Right ventricle myocardium inferior (tissue), 1 donor: ENCODE results near the gene FST. TPM values are rescaled to one million over a fixed set of nuclear protein-coding genes. Genes with fewer than 3 reads are reported as not detected.
A peak's percentile ranks its signal among the peaks of the same experiment; 100 is the strongest.

ENCODE experiments used
- ATAC-seq: fragments of 200-7000 bp; cut with Tn5 transposase; one replicate; pipeline ENCODE4 v1.9.1; 2020; ENCODE audit warnings: mild to moderate bottlenecking, moderate library complexity
- DNase-seq: peaks from one replicate; pipeline ENCODE4 v3.0.0; 2021; ENCODE audit errors: missing footprints
- intact Hi-C: fragments of 100-400 bp; cut with DNase I; formaldehyde crosslinking; loops from one replicate; pipeline ENCODE4 v1.11.0; 2022
- long read RNA-seq: library from polyadenylated mRNA; unstranded; transcript quantifications from one replicate; pipeline ENCODE4 v2.0.0, GENCODE V29; 2021
- total RNA-seq: library from RNA; stranded (reverse); fragmentation: NEBNext Ultra II Directional; extraction: Animal tissue kit (Norgen Biotek cat#: 25700); gene quantifications from one replicate; pipeline ENCODE4 v1.2.1, GENCODE V29; 2021
- donor health status: DM: no; HTN: yes; CAD: no; lungs with severe emphysema.

The FST gene, protein sequence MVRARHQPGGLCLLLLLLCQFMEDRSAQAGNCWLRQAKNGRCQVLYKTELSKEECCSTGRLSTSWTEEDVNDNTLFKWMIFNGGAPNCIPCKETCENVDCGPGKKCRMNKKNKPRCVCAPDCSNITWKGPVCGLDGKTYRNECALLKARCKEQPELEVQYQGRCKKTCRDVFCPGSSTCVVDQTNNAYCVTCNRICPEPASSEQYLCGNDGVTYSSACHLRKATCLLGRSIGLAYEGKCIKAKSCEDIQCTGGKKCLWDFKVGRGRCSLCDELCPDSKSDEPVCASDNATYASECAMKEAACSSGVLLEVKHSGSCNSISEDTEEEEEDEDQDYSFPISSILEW
- total RNA-seq: 10.6 TPM
- long read RNA-seq, partial matches to known transcripts: 0 of 10 reads
- long read RNA-seq, other reads (novel, unspliced or antisense): 8 of 10 reads

DNA sequence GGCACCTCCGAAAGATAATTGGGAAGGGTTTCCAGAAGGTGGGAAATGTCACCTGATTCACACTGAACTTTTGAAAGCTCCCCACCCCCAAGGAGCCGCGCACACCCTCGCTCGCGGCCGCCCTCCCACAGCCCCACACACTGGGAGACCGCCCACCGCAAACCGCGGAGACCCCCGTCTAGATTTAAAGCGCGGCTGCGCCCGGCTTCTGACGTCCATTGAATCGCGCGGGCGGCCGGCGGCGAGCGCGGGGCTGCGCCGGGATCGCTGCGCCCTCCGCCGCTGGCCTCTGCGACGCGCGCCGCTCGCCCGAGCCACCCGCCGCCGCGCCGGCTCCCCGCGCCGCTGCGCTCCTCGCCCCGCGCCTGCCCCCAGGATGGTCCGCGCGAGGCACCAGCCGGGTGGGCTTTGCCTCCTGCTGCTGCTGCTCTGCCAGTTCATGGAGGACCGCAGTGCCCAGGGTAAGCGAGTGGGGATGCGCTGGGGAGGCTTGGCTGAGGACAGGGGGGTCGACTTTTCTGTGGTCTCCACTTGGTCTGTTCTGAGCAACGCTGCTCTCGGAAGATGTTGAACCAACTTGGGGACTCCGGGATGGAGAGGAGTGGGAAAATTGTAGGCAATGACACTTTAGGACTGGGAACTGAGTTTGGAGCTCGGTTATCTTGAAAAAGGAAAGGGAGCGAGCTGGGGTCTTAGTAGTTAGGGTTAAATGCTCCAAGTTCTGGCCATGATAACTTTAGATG is at the start of gene FST:
FST (plus strand) TSS at position 214 of the 743 bp plus-strand sequence; CDS start at position 377, 163 bp downstream.
- peak; percentile 14 for ATAC-seq
- intact Hi-C loops: loop anchor here (2.0 kb wide), 1 partner anchor 390 kb away; no protein-coding TSS in a partner anchor
- peak; percentile 65 for DNase-seq

DNA sequence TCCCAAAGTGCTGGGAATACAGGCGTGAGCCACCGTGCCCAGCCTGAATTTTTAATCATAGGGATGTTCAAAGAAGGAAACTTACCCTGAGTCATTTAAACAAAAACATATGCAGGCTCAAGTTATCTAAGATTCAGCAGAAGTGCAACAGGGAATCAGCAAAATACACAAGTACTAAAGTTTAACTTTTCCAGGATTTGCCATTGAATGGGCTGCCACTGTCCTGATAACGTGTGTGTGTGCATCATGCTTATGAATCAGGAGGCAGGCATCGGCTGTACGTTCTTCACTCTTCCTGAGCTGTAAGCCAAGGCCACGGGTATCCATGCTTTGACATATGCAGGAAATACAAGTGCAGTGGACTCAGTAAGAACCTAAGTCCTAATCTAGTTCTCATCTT is 48.8 kb upstream of the FST start:
- intact Hi-C loops: loop anchor here (10.0 kb wide), 1 partner anchor 167 kb away; no protein-coding TSS in a partner anchor
- DNase-seq (no peak), ATAC-seq (no peak)

DNA sequence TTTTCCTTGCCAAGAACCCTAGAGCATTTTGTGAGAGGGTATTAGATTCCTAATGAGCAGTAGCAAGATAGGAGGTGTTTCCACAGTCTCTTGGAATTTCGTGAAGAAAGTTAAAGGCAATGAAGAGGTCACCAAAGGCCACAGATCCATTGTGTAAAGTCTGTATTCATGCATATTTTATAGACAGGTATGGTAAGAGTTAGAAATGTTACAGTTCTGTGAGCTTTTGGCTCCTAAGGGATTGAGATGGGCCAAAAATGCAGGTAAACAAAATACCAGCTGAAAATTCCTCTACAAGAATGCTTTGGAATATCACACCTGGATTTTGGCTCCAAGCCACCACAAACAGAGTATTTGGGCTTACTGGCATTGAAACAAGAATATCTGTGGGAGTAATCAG is 47.4 kb upstream of the FST start:
- intact Hi-C loops: loop anchor here (10.0 kb wide), 1 partner anchor 168 kb away; no protein-coding TSS in a partner anchor
- no peak for DNase-seq
- no peak for ATAC-seq

DNA sequence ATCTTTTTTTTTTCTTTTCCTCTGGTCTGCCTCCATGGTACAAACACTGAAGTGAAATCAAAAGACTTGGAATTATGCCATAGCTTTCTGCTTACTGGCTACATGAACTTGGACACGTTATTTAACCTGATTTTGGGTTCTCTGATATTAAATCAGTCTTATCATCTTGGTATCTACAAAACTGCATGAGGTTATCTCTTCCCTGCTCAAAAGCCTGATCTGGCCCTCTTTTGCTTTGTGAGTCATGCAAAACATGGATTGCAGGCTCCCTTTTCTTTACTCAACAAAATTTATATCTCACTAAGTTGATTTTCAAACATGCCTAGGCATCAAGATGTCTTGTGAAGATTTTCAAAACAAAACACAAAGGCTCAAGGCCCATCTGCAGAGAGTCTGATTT is 45.9 kb upstream of the FST start:
- DNase-seq: no peak
- intact Hi-C loops: loop anchor here (10.0 kb wide), 1 partner anchor 170 kb away; no protein-coding TSS in a partner anchor
- no peak for ATAC-seq

DNA sequence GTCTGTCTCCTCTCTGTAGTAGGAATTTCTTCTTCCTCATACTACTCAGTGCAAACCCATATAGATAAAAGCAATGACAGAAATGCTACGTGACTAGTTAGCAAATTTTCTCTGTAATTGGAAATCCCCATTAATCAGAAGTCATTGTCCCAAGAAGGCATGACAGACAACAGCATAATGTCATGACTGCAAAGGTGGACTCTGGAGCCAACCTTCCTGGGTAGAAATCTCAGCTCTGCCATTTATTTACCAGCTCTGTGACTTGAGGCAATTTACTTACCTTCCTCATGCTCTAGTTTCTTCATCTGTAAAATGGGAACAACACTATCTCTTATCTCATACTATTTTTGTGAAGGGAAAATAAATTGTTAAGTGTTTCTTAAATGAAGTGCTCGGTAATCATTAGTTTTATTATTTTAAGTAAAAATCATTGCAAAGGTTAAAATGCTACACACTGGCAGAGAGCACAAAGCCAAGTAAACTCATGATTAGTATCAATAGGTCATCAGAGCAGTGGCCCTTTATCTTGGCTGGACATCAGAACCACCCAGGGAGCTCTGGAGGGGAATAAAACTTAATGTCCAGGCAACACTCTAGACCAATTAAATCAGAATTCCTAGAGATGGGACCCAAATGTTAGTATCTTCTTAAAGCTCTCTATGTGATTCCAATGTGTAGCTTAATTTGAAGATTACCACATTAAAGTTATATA is 43.8 kb upstream of the FST start:
- intact Hi-C loops: loop anchor here (10.0 kb wide), 1 partner anchor 172 kb away; no protein-coding TSS in a partner anchor
- ATAC-seq (no peak), DNase-seq (no peak)

DNA sequence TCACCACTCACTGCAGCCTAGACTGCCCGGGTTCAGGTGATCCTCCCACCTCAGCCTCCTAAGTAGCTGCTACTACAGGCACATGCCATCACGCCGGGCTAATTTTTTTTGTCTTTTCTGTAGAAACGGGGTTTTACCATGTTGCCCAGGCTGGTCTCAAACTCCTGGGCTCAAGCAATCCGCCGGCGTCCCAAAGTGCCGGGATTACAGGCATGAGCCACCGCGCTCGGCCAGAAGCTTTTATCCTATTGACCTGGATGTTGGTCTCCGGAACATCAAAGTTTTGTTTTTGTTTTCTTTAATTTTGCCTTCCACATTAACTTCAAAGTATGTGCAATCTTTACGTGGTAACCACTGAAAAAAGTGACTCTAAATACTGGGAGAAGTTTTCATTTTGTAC is 42.4 kb upstream of the FST start:
- intact Hi-C loops: loop anchor here (10.0 kb wide), 1 partner anchor 173 kb away; no protein-coding TSS in a partner anchor
- DNase-seq (peak; percentile 64), ATAC-seq (no peak)

DNA sequence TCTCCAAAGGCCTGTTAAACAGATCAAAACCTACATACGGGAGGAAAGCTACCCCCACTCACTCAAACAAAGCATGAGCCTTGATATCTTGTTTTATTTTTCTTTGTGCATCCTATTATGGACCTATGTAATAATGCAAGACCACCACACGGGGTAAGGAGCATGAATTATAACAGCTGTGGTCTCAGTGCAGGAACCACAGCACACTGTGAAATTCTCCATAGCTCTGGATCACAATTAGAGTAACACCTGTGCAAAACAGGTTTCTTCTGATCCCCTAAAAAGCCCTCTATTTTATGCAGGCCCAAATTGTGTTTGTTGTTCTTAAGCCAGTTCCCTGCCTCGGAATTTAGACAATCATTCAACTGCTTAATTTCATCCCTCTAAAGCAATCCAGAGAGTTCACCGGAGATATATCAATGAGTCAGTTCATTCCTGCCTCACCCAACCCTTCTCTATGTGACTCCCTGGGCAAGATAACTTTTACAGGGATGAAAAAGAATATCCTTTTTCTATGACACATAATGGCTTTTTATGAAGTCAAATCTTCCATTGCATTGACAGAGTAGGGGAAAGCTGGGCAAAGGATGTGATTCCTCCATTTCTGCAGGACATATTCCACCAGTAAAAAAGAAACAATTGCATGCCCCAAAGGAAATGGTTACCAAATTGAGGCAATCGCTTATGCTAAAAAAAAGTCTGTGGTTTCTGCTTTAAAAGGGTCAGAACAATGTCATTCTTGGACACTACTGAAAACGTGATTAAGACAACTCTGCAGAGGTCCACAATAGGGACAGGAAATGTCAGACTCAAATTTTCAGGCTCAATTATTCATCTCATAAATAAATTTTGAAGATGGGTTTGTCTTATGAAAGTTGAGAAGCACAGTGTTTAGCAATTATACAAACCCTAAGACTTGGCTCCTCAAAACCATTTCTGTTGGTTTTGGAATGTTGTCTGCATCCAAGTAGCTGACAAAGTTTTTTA is 41.6 kb upstream of the FST start:
- intact Hi-C loops: loop anchor here (10.0 kb wide), 1 partner anchor 174 kb away; no protein-coding TSS in a partner anchor
- DNase-seq: no peak
- no peak for ATAC-seq

DNA sequence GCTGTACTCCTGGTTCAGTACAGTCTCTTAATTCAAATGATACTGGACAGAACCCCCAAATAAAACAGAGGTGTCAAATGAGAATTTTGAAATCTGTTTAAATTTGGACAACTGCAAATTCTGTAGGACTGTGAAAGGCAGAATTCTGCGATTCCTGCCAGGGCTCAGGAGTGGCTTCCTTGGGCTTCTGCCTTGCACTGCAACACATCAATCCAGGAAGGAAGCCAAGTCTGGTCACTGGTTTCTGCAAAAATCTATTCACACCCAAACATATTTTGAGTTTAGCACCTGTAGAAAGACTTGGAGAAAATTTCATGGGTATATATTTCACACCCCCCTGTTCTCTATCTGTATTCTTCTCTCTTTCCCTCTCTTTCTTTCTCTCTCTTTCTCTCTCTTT is 37.5 kb upstream of the FST start:
- no peak for DNase-seq
- intact Hi-C loops: no loop called here
- ATAC-seq: no peak

DNA sequence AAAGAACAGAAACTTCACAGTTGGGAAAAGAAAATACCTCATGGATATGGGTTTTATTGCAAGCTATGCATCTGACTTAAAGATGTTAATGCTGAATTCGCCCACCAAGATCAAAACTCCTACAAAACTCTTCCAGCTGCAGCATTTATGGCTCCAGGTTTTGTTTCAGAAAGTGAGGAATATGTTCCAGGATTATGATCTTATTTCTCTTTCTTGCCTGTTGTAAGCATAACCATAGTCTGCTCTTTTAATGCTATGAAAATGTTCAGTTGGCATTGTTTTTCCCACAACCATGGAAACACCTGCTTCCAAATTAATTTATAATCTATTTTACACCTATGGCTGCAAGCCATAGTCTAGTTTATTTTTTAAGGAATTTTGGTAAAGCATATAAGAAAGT is 34.9 kb upstream of the FST start:
- intact Hi-C loops: no loop called here
- DNase-seq (no peak), ATAC-seq (no peak)

DNA sequence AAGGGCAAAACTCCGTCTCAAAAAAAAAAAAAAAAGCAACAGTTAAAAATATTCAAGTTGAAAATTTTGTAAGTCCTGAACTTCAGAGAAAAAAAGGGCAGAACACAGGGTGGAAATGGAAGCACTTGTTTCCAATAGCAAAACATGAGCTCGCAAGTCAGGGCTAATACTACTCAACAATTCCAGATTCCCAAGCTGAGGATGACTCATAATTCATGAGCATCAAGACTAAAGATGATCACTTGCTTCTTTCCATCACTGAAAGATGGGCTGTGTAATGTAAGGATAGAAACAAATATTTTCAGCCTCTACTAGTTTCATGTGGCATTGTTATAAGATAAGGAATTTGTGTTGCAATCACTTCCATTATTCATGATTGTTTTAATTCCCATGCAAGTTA is 33.5 kb upstream of the FST start:
- intact Hi-C loops: no loop called here
- no peak for DNase-seq
- ATAC-seq: no peak

DNA sequence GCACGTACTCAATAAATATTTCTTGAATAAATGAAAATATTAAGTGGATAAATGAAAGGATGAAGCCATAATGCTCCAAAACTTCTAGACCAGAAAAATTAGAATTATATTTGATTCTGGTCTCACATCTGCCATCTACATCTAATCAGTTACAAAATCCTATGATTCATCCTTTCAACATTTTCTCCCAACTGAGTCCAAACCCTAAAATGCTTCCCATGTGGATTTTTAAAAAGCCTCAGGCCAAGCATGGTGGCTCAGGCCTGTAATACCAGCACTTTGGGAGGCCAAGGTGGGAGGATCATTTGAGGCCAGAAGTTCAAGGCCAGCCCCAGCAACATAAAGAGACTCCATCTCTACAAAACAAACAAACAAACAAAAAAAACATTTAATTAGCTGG is 31.6 kb upstream of the FST start:
- no peak for ATAC-seq
- intact Hi-C loops: no loop called here
- DNase-seq: no peak

DNA sequence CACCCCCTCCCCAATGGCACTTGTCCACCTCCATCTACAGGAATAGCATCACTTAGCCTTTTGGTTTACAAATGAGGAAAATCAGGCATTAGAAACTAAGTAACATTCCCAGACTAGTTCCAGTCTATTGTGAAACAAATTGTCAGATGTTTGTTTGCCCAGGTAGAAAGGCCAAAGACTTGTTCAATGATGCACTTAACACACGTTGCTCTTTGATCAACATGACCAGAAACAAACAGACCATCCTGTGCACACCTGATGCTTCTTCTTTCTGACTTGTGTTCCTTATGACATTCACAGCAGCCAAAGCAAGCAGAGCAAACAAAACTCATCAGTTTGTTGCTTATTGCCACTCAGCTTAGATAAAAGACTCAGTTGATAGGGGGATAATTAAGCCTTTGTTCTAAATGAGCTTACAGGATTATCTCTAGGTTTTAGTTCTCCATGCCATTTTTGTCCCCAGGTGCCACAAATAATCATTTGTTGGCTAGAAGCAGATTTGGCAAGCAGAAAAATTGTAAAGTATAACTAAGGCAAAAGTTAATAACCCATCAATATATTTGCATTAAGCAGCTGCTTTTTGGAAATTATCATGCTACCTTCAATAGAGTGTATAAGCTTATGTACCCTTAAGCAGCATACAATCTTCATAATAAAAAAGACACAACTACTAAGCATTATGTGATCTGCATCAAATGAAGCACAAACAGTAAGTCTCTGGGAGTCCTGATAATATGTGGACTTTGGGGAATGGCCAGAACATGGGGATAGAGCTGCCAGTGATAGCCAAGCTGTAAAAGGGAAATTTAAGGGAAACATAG is 26.3 kb upstream of the FST start:
- intact Hi-C loops: no loop called here
- no peak for ATAC-seq
- DNase-seq: no peak

DNA sequence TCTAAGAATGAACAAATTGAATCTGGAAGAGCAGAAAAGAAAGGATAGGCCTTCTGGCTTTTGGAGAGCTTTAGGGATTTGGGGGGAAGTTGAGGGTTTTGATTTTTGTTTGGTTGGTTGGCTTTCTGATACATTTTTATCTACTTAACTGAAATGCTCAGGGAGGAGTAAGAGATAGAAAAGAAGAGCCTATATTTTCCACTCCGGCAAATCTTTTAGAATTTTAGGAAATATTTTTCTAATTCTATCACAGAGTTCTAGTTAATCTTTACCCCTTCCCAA is 25.8 kb upstream of the FST start:
- ATAC-seq (no peak), DNase-seq (no peak)
- intact Hi-C loops: no loop called here

DNA sequence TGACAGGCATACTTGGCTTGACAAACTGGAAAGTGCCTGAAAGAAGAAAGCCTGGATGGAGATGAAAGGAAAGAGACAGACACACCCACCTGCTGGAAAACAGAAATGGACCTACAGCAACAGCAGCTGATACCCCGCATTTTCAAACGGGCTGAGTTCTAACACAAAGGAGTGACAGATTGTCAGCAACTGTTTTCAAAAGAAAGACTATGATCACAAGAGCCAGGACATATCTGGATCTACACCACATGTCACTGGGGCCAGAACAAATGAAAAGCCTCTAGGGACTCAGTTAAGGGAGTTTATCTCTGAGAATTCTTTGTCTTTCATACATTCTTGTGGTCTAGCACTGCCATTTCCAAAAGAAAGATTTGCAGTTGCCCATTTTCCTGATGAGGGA is 24.1 kb upstream of the FST start:
- ATAC-seq (no peak), DNase-seq (no peak)
- intact Hi-C loops: no loop called here

DNA sequence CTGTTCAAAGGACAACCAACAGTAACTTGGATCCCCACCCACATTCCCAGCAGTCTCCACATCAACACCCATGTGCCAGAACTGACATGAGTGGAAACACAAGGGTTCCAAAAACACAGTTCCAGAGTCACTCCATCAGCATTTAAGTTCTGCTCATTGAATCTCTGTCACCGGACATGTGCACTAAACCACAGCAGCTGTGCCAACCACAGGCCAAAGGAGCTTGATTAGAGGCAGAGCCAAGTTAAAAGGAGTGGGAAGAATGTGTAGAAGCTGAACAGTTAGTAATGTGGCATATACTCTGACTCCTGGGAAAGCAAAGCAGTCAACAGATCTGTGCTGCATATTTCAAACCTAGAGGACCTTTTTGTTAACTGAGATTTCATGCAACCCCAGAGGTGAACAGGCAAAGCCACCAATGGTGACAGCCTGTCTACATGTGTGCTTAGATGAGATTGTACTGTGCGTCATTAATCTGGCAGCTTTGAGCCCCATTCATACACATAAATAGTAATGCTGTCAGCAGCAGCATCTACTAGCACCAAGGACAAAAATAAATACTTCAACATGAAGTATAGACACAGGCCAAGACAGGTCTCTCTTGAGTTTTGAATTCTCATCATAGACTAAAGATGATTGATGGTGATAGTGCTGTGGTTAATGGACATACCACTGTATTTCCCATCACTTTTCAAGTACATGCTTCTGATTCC is 16.4 kb upstream of the FST start:
- intact Hi-C loops: no loop called here
- peak; percentile 95 for ATAC-seq
- no peak for DNase-seq

DNA sequence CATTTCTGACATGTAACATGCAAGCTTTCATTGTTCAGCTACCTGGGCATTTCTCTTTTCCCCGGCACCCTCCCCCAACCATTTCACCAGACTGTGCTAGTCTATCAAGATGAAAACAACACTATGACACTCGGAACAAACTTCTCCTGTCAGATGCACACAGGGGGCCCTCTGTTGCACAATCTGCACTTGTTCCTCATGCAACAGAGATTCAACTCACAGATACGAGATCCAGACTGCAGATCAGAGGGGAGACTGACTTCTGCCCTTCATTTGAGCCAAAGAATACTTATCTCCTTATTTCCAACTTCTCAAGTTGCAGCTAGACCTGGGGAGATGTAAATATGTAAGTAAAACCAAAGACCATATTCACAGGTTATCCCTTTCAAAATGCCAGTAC is 15.7 kb upstream of the FST start:
- intact Hi-C loops: no loop called here
- ATAC-seq (no peak), DNase-seq (no peak)
